Measurements from ENCODE around the gene LILRB3. TPM values are rescaled to one million over a fixed set of nuclear protein-coding genes. Genes with fewer than 3 reads are reported as not detected.
"Not testable (repeated sequence)": the region's sequence is repeated elsewhere in the genome, so short reads cannot be mapped to it uniquely, and the experiment has no call there.

LILRB3 gene
- total RNA-seq, 2 donors from 2014 or later = 0.73 to 5.9 TPM

- Histone ChIP-seq H3K27me3 (replicated peaks; ENCODE audit: insufficient read depth) (no peaks in the 10 kb centered on the region), H3K4me1 (replicated peaks) (peaks cover 4% of the 10 kb centered on the region), H3K4me3 (no peak overlapping the region), H3K27ac (no peak overlapping the region), H3K36me3 (peaks cover 0 to 4% of the 10 kb centered on the region in 2 donors), H3K9me3 (no peaks in the 10 kb centered on the region)
- TF ChIP-seq POLR2AphosphoS5 (IDR thresholded peaks at IDR 0.05) (no peak), CTCF (IDR thresholded peaks at IDR 0.05) (no peak), POLR2A (IDR thresholded peaks at IDR 0.05) (no peak)
- intact Hi-C loops (cut with DNase I) = no loop called here
- WGBS = 75% methylated on average over 7 of the region's 7 CpGs
- DNase-seq (ENCODE audit: low spot score) = no peak
Observed at GRCh38 chr19:54196536-54196935, 26.3 kb downstream of the LILRB3 start.

- H3K27ac ChIP-seq; H3K9me3 ChIP-seq; intact Hi-C loops (cut with DNase I); H3K4me3 ChIP-seq; H3K4me1 ChIP-seq (replicated peaks); H3K27me3 ChIP-seq (replicated peaks; ENCODE audit: insufficient read depth); H3K36me3 ChIP-seq; DNase-seq (ENCODE audit: low spot score): not testable (repeated sequence)
- 95% methylated on average over 12 of the region's 12 CpGs for WGBS
Observed at GRCh38 chr19:54194463-54194862, 28.3 kb downstream of the LILRB3 start.

GRCh38 chr19:54193011-54193410, 29.8 kb downstream of the LILRB3 start:
- intact Hi-C loops (cut with DNase I) = no loop called here
- Histone ChIP-seq H3K9me3 (no peaks in the 10 kb centered on the region), H3K27ac (no peak overlapping the region), H3K27me3 (replicated peaks; ENCODE audit: insufficient read depth) (no peaks in the 10 kb centered on the region), H3K4me3 (no peak overlapping the region), H3K4me1 (replicated peaks) (peaks cover 4% of the 10 kb centered on the region), H3K36me3 (peaks cover 0 to 4% of the 10 kb centered on the region in 2 donors)
- DNase-seq (ENCODE audit: low spot score) = no peak
- TF ChIP-seq POLR2A (IDR thresholded peaks at IDR 0.05) (no peak), CTCF (IDR thresholded peaks at IDR 0.05) (no peak), POLR2AphosphoS5 (IDR thresholded peaks at IDR 0.05) (no peak)
- 92% methylated on average over 11 of the region's 11 CpGs for WGBS

GRCh38 chr19:54191811-54192453, 30.9 kb downstream of the LILRB3 start:
- WGBS = 62% methylated on average over 19 of the region's 19 CpGs
- intact Hi-C loops (cut with DNase I) = loop anchor here (2.0 kb wide), 1 partner anchor 31 kb away; no protein-coding TSS in a partner anchor
- H3K4me1 ChIP-seq (replicated peaks) = peaks cover 4% of the 10 kb centered on the region
- no peaks in the 10 kb centered on the region for H3K9me3 ChIP-seq
- H3K27ac ChIP-seq = peak overlapping the region; percentile 96 to 98
- DNase-seq (ENCODE audit: low spot score) = no peak
- peaks cover 0 to 4% of the 10 kb centered on the region in 2 donors for H3K36me3 ChIP-seq
- no peak for TF ChIP-seq CTCF (IDR thresholded peaks at IDR 0.05)
- TF ChIP-seq POLR2A (IDR thresholded peaks at IDR 0.05) = no peak
- H3K4me3 ChIP-seq = peak overlapping the region; percentile 83 to 91
- no peaks in the 10 kb centered on the region for H3K27me3 ChIP-seq (replicated peaks; ENCODE audit: insufficient read depth)

GRCh38 chr19:54191011-54191810, 31.6 kb downstream of the LILRB3 start, which contains the start of gene TSEN34:
TSEN34 (plus strand) TSS chr19:54191308; CDS start chr19:54191365, 57 bp downstream.
- TF ChIP-seq CTCF (IDR thresholded peaks at IDR 0.05) (no peak), POLR2AphosphoS5 (IDR thresholded peaks at IDR 0.05) (no peak), POLR2A (IDR thresholded peaks at IDR 0.05) (peak; percentile 87)
- WGBS = under 1% methylated on average over 69 of the region's 77 CpGs
- DNase-seq (ENCODE audit: low spot score) = peak; percentile 88
- Histone ChIP-seq H3K27ac (peak within 1 kb of the TSS; percentile 96 to 98), H3K4me1 (replicated peaks) (peaks cover 4% of the 10 kb centered on the region), H3K4me3 (peak within 1 kb of the TSS; percentile 83 to 91), H3K36me3 (peaks cover 0 to 4% of the 10 kb centered on the region in 2 donors), H3K9me3 (no peaks in the 10 kb centered on the region), H3K27me3 (replicated peaks; ENCODE audit: insufficient read depth) (no peaks in the 10 kb centered on the region)
- intact Hi-C loops (cut with DNase I) = loop anchor here (2.0 kb wide), 1 partner anchor 30 kb away; no protein-coding TSS in a partner anchor

Measured in prostate gland (tissue), 2 donors.